Testis (tissue), 3 donors: ENCODE results near the gene MYO5B. TPM values are rescaled to one million over a fixed set of nuclear protein-coding genes. Genes with fewer than 3 reads are reported as not detected.

Source experiments
- DNase-seq: peaks from one replicate; pipeline ENCODE4 v3.0.0-alpha.2; 2019
- H3K27ac ChIP-seq, 2 donors: fragments of 200-600 bp; sonication (generic); one replicate each; pipeline ENCODE4 v1.5.1; 2019
- H3K27me3 ChIP-seq: fragments of 200-600 bp; sonication (generic); one replicate; pipeline ENCODE4 v1.5.1; 2019
- H3K36me3 ChIP-seq: fragments of 200-600 bp; sonication (generic); one replicate; pipeline ENCODE4 v1.5.1; 2017; ENCODE audit warnings: low read depth; ENCODE audit errors: missing control alignments
- H3K4me1 ChIP-seq: fragments of 200-600 bp; sonication (generic); one replicate; pipeline ENCODE4 v1.5.1; 2019
- H3K4me3 ChIP-seq, 2 donors: fragments of 200-600 bp; sonication (generic); one replicate each; pipeline ENCODE4 v1.5.1; 2017 to 2019
- H3K9me3 ChIP-seq: fragments of 200-600 bp; sonication (generic); one replicate; pipeline ENCODE4 v1.5.1; 2017
- POLR2A ChIP-seq: fragments of 450-650 bp; IDR thresholded peaks from one replicate; pipeline ENCODE4 v1.6.1; 2017; ENCODE audit warnings: antibody characterized with exemption, mild to moderate bottlenecking, moderate library complexity
- WGBS, 2 donors: methylation state at CpG; one replicate each; pipeline ENCODE4 v1.1.5; 2018; 5-methylcytosine and 5-hydroxymethylcytosine counted together
- intact Hi-C: fragments of 100-400 bp; cut with DNase I; formaldehyde crosslinking; loops from one replicate; pipeline ENCODE4 v1.15.1; 2023; ENCODE audit warnings: low total_unique reads
- polyA plus RNA-seq: library from polyadenylated mRNA; stranded (reverse); fragments of 350-450 nt; fragmentation: Illumina TruSeq; extraction: RNeasy Lipid Tissue Mini Kit (QIAGEN cat#74804); gene quantifications from one replicate; pipeline ENCODE4 v1.2.3, GENCODE V29; 2014; ENCODE audit warnings: low read depth, low replicate concordance; ENCODE audit not compliant: insufficient read depth
- total RNA-seq, 2 donors: library from RNA; depleted of rRNA; stranded (reverse); fragments of >200 nt; gene quantifications; one replicate each; pipeline ENCODE4 v1.2.3, GENCODE V29; 2016
- TF ChIP-seq, protein P1 (sequence below), 3 experiments: fragments of 450-650 bp in 2 of 3; fragments of 200-600 bp in 1 of 3; sonication (generic) in 1 of 3; IDR thresholded peaks; one replicate each; pipeline ENCODE4 v1.5.1; 2016 to 2019; ENCODE audit warnings: antibody characterized with exemption in 3 of 3, mild to moderate bottlenecking in 2 of 3, moderate library complexity in 1 of 3

Gene MYO5B
- total and polyA plus RNA-seq, 3 donors from 2014 or later: 24.8 to 31.8 (median 26.1) TPM

DNA sequence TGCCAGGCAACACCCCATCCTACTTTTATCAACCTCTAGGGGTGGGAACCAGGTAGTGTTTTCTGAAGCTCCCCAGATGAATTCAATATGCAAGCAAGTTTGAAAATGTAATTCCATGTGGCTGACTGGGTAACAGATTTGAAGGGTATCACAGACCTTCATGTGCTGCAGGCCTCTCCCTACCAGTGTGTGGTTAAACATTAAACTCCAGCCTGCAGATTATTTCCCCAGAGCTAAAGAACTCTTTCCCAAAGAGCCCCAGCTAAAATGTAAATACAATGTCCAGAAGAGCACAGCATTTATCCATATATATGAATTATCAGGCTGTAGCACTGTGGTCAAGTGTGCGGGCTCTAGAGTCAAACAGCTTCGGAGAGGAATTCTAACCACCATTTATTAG lies 134.1 kb downstream of the MYO5B start:
- no peak overlapping the region for H3K27ac ChIP-seq
- no peaks in the 10 kb centered on the region for H3K36me3 ChIP-seq
- no peaks in the 10 kb centered on the region for H3K27me3 ChIP-seq
- H3K9me3 ChIP-seq: no peaks in the 10 kb centered on the region
- no peak overlapping the region for H3K4me3 ChIP-seq
- intact Hi-C loops: no loop called here
- no peak for DNase-seq
- no peaks in the 10 kb centered on the region for H3K4me1 ChIP-seq
- no peak for TF ChIP-seq POLR2A
- TF ChIP-seq, protein P1, sequence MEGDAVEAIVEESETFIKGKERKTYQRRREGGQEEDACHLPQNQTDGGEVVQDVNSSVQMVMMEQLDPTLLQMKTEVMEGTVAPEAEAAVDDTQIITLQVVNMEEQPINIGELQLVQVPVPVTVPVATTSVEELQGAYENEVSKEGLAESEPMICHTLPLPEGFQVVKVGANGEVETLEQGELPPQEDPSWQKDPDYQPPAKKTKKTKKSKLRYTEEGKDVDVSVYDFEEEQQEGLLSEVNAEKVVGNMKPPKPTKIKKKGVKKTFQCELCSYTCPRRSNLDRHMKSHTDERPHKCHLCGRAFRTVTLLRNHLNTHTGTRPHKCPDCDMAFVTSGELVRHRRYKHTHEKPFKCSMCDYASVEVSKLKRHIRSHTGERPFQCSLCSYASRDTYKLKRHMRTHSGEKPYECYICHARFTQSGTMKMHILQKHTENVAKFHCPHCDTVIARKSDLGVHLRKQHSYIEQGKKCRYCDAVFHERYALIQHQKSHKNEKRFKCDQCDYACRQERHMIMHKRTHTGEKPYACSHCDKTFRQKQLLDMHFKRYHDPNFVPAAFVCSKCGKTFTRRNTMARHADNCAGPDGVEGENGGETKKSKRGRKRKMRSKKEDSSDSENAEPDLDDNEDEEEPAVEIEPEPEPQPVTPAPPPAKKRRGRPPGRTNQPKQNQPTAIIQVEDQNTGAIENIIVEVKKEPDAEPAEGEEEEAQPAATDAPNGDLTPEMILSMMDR (IDR thresholded peaks at IDR 0.05): no peak
- WGBS, 2 donors: 95 to 96% methylated on average over 2 of the region's 2 CpGs

DNA sequence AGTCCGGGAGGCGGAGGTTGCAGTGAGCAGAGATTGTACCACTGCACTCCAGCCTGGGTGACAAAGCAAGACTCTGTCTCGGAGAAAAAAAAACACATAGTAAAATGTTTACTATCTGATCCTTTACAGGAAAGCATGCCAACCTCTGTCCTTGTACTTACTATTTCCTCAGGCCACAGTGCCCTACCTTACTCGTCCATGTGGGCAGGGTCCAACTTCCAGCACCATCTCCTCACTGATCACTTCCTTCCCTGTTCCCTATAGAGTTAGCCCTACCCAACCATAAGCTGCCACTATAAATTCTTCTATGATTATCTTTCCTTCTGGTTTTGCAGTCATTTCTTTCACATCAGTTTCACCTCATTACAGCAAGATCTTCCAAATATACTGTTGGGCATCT lies 136.2 kb downstream of the MYO5B start:
- H3K4me3 ChIP-seq: no peak overlapping the region
- intact Hi-C loops: no loop called here
- 87% methylated on average over 4 of the region's 4 CpGs for WGBS, 2 donors
- H3K27ac ChIP-seq: no peak overlapping the region
- no peak for DNase-seq
- no peaks in the 10 kb centered on the region for H3K9me3 ChIP-seq
- no peak for TF ChIP-seq POLR2A
- TF ChIP-seq, protein P1 (IDR thresholded peaks at IDR 0.05): no peak
- no peaks in the 10 kb centered on the region for H3K27me3 ChIP-seq
- H3K4me1 ChIP-seq: no peaks in the 10 kb centered on the region
- no peaks in the 10 kb centered on the region for H3K36me3 ChIP-seq

DNA sequence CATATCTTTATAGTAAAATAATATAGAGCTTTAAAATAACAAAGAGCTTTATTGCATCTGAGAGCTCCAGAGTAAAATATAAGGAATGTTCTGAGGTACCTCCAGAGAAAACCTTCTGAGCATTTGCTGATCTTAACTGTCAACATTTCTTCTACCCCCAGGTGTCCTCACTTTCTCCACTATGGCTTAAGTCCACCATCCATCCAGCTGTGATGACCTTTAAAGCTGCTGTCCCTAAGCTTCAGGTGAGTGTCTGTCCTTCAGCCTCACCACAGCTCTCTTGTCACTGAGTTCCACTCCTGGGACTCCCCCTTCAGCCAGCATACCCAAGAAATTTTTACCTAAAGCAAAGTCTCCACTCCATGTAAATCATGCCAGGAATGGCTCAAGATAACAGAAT lies 137.9 kb downstream of the MYO5B start:
- no peak for DNase-seq
- Histone ChIP-seq H3K9me3 (no peaks in the 10 kb centered on the region), H3K4me1 (no peaks in the 10 kb centered on the region), H3K27ac (no peak overlapping the region), H3K4me3 (no peak overlapping the region), H3K27me3 (no peaks in the 10 kb centered on the region), H3K36me3 (no peaks in the 10 kb centered on the region)
- intact Hi-C loops: no loop called here
- TF ChIP-seq, protein P1 (IDR thresholded peaks at IDR 0.05): no peak
- TF ChIP-seq POLR2A: no peak

DNA sequence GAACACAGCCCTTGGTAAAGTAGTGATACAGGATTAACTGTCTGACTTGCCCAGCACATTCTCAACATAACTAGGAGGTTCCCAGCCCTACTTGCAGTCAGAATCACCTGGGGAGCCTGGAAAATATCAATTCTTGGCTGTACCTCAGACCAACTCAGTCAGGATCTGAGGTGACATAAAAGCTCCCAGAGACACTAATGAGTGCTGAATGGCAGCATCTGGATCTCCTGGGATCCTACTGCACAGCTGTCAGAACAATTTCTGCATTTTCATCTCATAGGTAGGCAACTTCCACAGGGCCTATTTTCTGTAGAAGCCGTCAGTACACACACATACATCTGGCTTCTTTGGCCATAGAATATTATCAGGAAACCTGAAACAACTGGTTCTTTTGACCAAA lies 138.8 kb downstream of the MYO5B start:
- WGBS, 2 donors: 83 to 97% methylated on average over 1 of the region's 1 CpG
- intact Hi-C loops: no loop called here
- Histone ChIP-seq H3K4me3 (no peak overlapping the region), H3K27ac (no peak overlapping the region), H3K9me3 (no peaks in the 10 kb centered on the region), H3K36me3 (no peaks in the 10 kb centered on the region), H3K4me1 (no peaks in the 10 kb centered on the region), H3K27me3 (no peaks in the 10 kb centered on the region)
- DNase-seq: no peak
- TF ChIP-seq POLR2A: no peak
- TF ChIP-seq, protein P1 (IDR thresholded peaks at IDR 0.05): no peak

DNA sequence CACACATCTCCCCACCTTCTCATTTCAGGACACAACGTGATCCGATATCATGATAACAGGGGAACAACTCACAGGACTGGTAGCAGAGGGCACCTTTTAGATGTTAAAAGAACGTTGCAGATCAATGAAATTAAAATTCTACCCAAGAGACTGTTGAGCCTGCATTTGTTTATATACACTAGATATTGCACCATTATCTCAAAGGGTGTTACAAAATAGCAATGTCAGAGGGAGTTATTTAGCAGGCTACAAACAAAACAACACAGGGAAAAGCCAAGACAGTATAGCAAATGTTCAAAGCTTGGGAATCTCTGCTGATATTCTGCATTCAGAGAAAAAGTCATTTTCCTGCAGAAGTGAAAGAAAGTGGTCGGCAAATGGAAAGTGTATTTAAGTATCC lies 139.5 kb downstream of the MYO5B start:
- no peak for DNase-seq
- Histone ChIP-seq H3K27me3 (no peaks in the 10 kb centered on the region), H3K9me3 (no peaks in the 10 kb centered on the region), H3K27ac (no peak overlapping the region), H3K4me3 (no peak overlapping the region), H3K36me3 (no peaks in the 10 kb centered on the region), H3K4me1 (no peaks in the 10 kb centered on the region)
- 71 to 85% methylated on average over 4 of the region's 4 CpGs for WGBS, 2 donors
- intact Hi-C loops: no loop called here
- TF ChIP-seq, protein P1 (IDR thresholded peaks at IDR 0.05): no peak
- TF ChIP-seq POLR2A: no peak
